Measurements from ENCODE around the gene RYR2. TPM values are rescaled to one million over a fixed set of nuclear protein-coding genes. Genes with fewer than 3 reads are reported as not detected.
A peak's percentile ranks its signal among the peaks of the same experiment; 100 is the strongest.

RYR2 gene
- total RNA-seq, 1 experiment from 2014 or later, result 3.4 TPM

GRCh38 chr1:237115035-237115434, 73.1 kb downstream of the RYR2 start:
- no peak overlapping the region for H2AK5ac ChIP-seq (ENCODE audit: insufficient read length, low read length)
- Mint-ChIP-seq H3K27me3 (ENCODE audit: low read depth) (no peaks in the 10 kb centered on the region; the same call in 1 of the 2 replicates), H3K9me3 (peaks cover 0 to 2% of the 10 kb centered on the region in 2 experiments; a peak in 2 of 5 replicates), H3K4me1 (peaks cover 11 to 13% of the 10 kb centered on the region in 2 experiments), H3K4me3 (no peak overlapping the region), H3K36me3 (ENCODE audit: insufficient read depth in 1 of 3, low read depth in 3 of 3) (no peaks in the 10 kb centered on the region; a peak in 2 of 7 replicates), H3K27ac (no peak overlapping the region)
- no peaks in the 10 kb centered on the region for H3K27me3 ChIP-seq (ENCODE audit: insufficient read depth, low read length)
- no CpG with 5 or more reads among the region's 6 CpGs for WGBS (ENCODE audit: extremely low coverage, insufficient read length, low lambda C conversion rate)
- H3K4me1 ChIP-seq (ENCODE audit: insufficient read depth, low read length), result no peaks in the 10 kb centered on the region; the same call in 1 of the 2 replicates
- TF ChIP-seq CTCF (conservative IDR thresholded peaks at IDR 0.05), result no peak
- no peak overlapping the region for H3K4ac ChIP-seq (ENCODE audit: low read depth, low read length)
- no peaks in the 10 kb centered on the region for H3K9me3 ChIP-seq (ENCODE audit: control insufficient read depth, low read depth, low read length)
- H3K23ac ChIP-seq (ENCODE audit: insufficient read length, low read depth, low read length), result no peak overlapping the region
- H3K4me2 ChIP-seq (ENCODE audit: insufficient read depth, insufficient read length, low read length), result no peak overlapping the region
- H2BK15ac ChIP-seq (ENCODE audit: low read depth, low read length), result no peak overlapping the region
- no peak overlapping the region for H2BK5ac ChIP-seq (ENCODE audit: insufficient read length, low read length)
- H2BK120ac ChIP-seq (ENCODE audit: low read depth, low read length, poor library complexity, severe bottlenecking), result no peak overlapping the region
- H3K23me2 ChIP-seq (ENCODE audit: insufficient read length, low read depth, low read length, poor library complexity, severe bottlenecking), result no peaks in the 10 kb centered on the region
- no peak overlapping the region for H3K27ac ChIP-seq (ENCODE audit: insufficient read length, low read depth, low read length)
- H3K18ac ChIP-seq (ENCODE audit: insufficient read length, low read depth, low read length), result no peak overlapping the region
- H4K20me1 ChIP-seq (ENCODE audit: control insufficient read depth, insufficient read depth, insufficient read length), result no peaks in the 10 kb centered on the region
- H2BK12ac ChIP-seq (ENCODE audit: insufficient read length, low read depth, low read length), result no peak overlapping the region
- no peak overlapping the region for H3K56ac ChIP-seq (ENCODE audit: insufficient read length, low read depth, low read length)
- H3K14ac ChIP-seq (ENCODE audit: insufficient read depth, low read length), result no peak overlapping the region
- H2AFZ ChIP-seq (ENCODE audit: low read length), result no peak overlapping the region
- DNase-seq, result peak; percentile 74
- no peak overlapping the region for H2BK20ac ChIP-seq (ENCODE audit: low read depth, low read length, poor library complexity, severe bottlenecking)
- H4K91ac ChIP-seq (ENCODE audit: insufficient read length, low read depth, low read length), result no peak overlapping the region
- H3K79me1 ChIP-seq (ENCODE audit: insufficient read depth, low read depth, low read length, poor library complexity, severe bottlenecking), result no peaks in the 10 kb centered on the region
- H3K79me2 ChIP-seq (ENCODE audit: insufficient read depth, low read length), result peaks cover 1% of the 10 kb centered on the region; the same call in 1 of the 2 replicates
- H4K8ac ChIP-seq (replicated peaks; ENCODE audit: insufficient read length, low read depth, low read length), result no peak overlapping the region
- no peak overlapping the region for H3T11ph ChIP-seq (ENCODE audit: low read length)
- no peak overlapping the region for H4K5ac ChIP-seq (ENCODE audit: insufficient read length, low read depth, low read length)
- no peak overlapping the region for H3K9ac ChIP-seq (ENCODE audit: extremely low read depth, insufficient read length, low read length)
